Measurements from ENCODE around the gene LMTK2.

Gene LMTK2

GRCh38 chr7:98151884-98152283, 45.2 kb downstream of the LMTK2 start:
- TF ChIP-seq REST (IDR thresholded peaks at IDR 0.05; ENCODE audit: insufficient read depth in 1 of 2, low read depth in 2 of 2, low read length in 2 of 2) = no peak
- no peak for TF ChIP-seq SIN3A (IDR thresholded peaks at IDR 0.05; ENCODE audit: borderline replicate concordance, insufficient read depth, low read length)
- no peak for TF ChIP-seq TAF1 (IDR thresholded peaks at IDR 0.05; ENCODE audit: borderline replicate concordance, insufficient read depth, low read length)
- TF ChIP-seq POLR2AphosphoS5 (IDR thresholded peaks at IDR 0.05; ENCODE audit: low read depth, low read length) = no peak
- no peak for TF ChIP-seq FOXP2 (optimal IDR thresholded peaks at IDR 0.05; ENCODE audit: borderline replicate concordance, extremely low read depth, extremely low read length, insufficient read depth)

GRCh38 chr7:98156700-98157099, 50.0 kb downstream of the LMTK2 start:
- TF ChIP-seq POLR2AphosphoS5 (IDR thresholded peaks at IDR 0.05; ENCODE audit: low read depth, low read length) = no peak
- no peak for TF ChIP-seq FOXP2 (optimal IDR thresholded peaks at IDR 0.05; ENCODE audit: borderline replicate concordance, extremely low read depth, extremely low read length, insufficient read depth)
- no peak for TF ChIP-seq SIN3A (IDR thresholded peaks at IDR 0.05; ENCODE audit: borderline replicate concordance, insufficient read depth, low read length)
- TF ChIP-seq TAF1 (IDR thresholded peaks at IDR 0.05; ENCODE audit: borderline replicate concordance, insufficient read depth, low read length) = no peak
- TF ChIP-seq REST (IDR thresholded peaks at IDR 0.05; ENCODE audit: insufficient read depth in 1 of 2, low read depth in 2 of 2, low read length in 2 of 2) = no peak

GRCh38 chr7:98157761-98158160, 51.1 kb downstream of the LMTK2 start:
- TF ChIP-seq SIN3A (IDR thresholded peaks at IDR 0.05; ENCODE audit: borderline replicate concordance, insufficient read depth, low read length) = no peak
- TF ChIP-seq POLR2AphosphoS5 (IDR thresholded peaks at IDR 0.05; ENCODE audit: low read depth, low read length) = no peak
- no peak for TF ChIP-seq FOXP2 (optimal IDR thresholded peaks at IDR 0.05; ENCODE audit: borderline replicate concordance, extremely low read depth, extremely low read length, insufficient read depth)
- TF ChIP-seq TAF1 (IDR thresholded peaks at IDR 0.05; ENCODE audit: borderline replicate concordance, insufficient read depth, low read length) = no peak
- TF ChIP-seq REST (IDR thresholded peaks at IDR 0.05; ENCODE audit: insufficient read depth in 1 of 2, low read depth in 2 of 2, low read length in 2 of 2) = no peak

GRCh38 chr7:98162758-98163157, 56.1 kb downstream of the LMTK2 start:
- TF ChIP-seq REST (IDR thresholded peaks at IDR 0.05; ENCODE audit: insufficient read depth in 1 of 2, low read depth in 2 of 2, low read length in 2 of 2) (no peak), SIN3A (IDR thresholded peaks at IDR 0.05; ENCODE audit: borderline replicate concordance, insufficient read depth, low read length) (no peak), POLR2AphosphoS5 (IDR thresholded peaks at IDR 0.05; ENCODE audit: low read depth, low read length) (no peak), TAF1 (IDR thresholded peaks at IDR 0.05; ENCODE audit: borderline replicate concordance, insufficient read depth, low read length) (no peak), FOXP2 (optimal IDR thresholded peaks at IDR 0.05; ENCODE audit: borderline replicate concordance, extremely low read depth, extremely low read length, insufficient read depth) (no peak)

GRCh38 chr7:98163269-98163668, 56.6 kb downstream of the LMTK2 start:
- TF ChIP-seq REST (IDR thresholded peaks at IDR 0.05; ENCODE audit: insufficient read depth in 1 of 2, low read depth in 2 of 2, low read length in 2 of 2) = no peak
- TF ChIP-seq SIN3A (IDR thresholded peaks at IDR 0.05; ENCODE audit: borderline replicate concordance, insufficient read depth, low read length) = no peak
- TF ChIP-seq POLR2AphosphoS5 (IDR thresholded peaks at IDR 0.05; ENCODE audit: low read depth, low read length) = no peak
- TF ChIP-seq TAF1 (IDR thresholded peaks at IDR 0.05; ENCODE audit: borderline replicate concordance, insufficient read depth, low read length) = no peak
- no peak for TF ChIP-seq FOXP2 (optimal IDR thresholded peaks at IDR 0.05; ENCODE audit: borderline replicate concordance, extremely low read depth, extremely low read length, insufficient read depth)
